Testis (tissue), 2 donors: ENCODE results near the gene ZACN.

ENCODE experiments used
- POLR2A ChIP-seq: fragments of 450-650 bp; IDR thresholded peaks from one replicate; pipeline ENCODE4 v1.6.1; 2017; ENCODE audit warnings: antibody characterized with exemption, mild to moderate bottlenecking, moderate library complexity
- TF ChIP-seq, protein P1 (sequence below), 3 experiments: fragments of 450-650 bp in 2 of 3; fragments of 200-600 bp in 1 of 3; sonication (generic) in 1 of 3; IDR thresholded peaks; one replicate each; pipeline ENCODE4 v1.5.1; 2016 to 2019; ENCODE audit warnings: antibody characterized with exemption in 3 of 3, mild to moderate bottlenecking in 2 of 3, moderate library complexity in 1 of 3

DNA sequence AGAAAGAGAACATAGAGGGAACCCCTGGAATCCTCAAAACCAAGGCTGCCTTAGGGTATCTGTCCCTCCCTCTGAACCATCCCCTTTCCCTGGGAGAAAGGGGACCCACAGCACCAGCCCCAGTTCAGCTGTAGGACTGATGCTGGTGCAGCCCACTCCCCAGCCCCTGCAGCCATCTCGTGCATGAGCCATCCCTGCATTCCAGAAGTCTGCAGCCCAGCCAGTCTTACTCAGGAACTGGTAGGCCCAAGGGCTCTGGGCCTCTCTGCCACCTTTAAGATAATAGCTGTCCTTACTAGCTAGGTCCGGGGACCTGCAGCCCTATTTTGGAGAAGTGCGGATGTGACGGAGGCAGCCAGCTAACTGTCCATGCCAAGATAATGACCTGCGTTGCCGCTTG lies 45.8 kb upstream of the ZACN start:
- TF ChIP-seq, protein P1, sequence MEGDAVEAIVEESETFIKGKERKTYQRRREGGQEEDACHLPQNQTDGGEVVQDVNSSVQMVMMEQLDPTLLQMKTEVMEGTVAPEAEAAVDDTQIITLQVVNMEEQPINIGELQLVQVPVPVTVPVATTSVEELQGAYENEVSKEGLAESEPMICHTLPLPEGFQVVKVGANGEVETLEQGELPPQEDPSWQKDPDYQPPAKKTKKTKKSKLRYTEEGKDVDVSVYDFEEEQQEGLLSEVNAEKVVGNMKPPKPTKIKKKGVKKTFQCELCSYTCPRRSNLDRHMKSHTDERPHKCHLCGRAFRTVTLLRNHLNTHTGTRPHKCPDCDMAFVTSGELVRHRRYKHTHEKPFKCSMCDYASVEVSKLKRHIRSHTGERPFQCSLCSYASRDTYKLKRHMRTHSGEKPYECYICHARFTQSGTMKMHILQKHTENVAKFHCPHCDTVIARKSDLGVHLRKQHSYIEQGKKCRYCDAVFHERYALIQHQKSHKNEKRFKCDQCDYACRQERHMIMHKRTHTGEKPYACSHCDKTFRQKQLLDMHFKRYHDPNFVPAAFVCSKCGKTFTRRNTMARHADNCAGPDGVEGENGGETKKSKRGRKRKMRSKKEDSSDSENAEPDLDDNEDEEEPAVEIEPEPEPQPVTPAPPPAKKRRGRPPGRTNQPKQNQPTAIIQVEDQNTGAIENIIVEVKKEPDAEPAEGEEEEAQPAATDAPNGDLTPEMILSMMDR (IDR thresholded peaks at IDR 0.05): no peak
- no peak for TF ChIP-seq POLR2A
